HG02623 (cell line): Measurements from ENCODE around the gene PTPRU.

Experiments
- ATAC-seq: cut with Tn5 transposase; IDR thresholded peaks from one replicate; pipeline ENCODE4 v1.9.1; 2021; ENCODE audit warnings: moderate library complexity; ENCODE audit not compliant: unreplicated experiment

The PTPRU gene

DNA sequence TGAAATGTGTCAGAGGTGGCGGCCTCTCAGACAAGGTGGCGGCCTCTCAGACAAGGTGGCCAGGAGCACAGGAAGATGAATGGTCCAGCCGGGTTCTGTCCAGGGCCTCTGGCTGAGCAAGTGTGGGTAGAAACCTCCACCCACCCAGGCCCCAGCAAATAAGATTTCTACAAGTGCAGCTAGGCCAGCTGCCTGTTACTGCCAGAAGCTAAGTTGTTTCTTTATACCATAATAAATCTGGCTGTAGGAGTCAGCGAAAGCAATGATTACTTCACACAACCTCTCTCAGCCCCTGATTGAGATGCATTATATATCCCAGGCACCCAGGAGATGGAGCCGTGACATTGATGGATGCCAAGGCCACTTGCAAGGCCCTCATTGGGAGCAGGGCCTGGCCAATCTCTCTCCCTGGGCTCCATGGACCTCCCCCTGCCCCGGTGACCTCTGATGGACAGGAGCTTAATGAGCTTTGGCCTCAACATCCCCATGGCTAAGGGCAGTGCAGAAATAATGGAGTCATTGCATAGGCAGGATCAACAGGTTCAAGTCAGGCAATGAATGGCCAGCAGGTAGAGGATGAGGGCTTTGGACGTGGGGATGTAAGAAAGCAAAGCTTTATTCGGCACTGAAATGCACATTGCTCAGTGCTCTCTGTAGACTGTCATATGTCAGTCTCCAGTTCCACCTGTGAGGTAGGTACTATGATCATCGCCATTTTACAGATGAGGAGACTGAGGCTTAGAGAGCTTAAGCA, 92.9 kb downstream of the PTPRU start:
- ATAC-seq: no peak

DNA sequence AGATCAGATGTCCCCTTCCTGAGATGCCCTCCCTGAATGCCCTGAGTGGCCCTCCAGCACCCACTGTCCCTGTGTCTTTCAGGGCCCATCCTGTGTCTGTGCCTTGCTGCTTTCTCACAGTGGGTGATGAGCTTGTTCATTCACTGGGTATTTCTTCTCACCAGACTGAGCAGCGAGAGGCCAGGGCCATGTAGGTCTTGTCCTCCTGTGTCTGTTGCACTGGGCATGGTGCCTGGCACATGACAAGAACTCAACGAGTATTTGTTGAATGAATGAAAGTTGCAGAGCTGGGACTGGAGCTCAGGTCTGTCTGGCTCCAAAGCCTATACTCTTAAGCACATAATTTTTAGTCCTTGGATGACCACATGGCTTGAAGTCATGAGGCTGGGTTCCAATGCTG, 93.8 kb downstream of the PTPRU start:
- ATAC-seq: no peak

DNA sequence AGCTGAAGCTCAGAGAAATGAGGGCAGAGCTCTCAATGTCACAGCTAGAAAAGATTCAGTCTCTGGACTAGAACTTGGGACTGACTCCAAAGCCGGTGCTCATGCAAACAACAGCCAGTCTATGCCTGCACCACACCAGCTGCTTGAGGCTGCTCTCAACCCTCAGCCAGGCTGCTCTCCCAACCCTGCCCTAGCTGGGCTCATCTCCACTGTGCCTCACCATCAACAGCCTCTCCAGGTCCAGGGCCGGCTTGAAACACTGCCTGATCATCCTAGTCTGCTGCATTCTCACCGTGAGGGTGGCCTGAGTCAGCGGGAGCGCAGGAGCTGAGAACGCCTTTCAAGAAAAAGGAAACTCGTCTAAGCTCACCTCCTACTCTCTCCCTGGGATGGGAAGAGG, 94.5 kb downstream of the PTPRU start:
- ATAC-seq: no peak

GRCh38 chr1:29331309-29331708, 95.0 kb downstream of the PTPRU start:
- ATAC-seq: no peak

DNA sequence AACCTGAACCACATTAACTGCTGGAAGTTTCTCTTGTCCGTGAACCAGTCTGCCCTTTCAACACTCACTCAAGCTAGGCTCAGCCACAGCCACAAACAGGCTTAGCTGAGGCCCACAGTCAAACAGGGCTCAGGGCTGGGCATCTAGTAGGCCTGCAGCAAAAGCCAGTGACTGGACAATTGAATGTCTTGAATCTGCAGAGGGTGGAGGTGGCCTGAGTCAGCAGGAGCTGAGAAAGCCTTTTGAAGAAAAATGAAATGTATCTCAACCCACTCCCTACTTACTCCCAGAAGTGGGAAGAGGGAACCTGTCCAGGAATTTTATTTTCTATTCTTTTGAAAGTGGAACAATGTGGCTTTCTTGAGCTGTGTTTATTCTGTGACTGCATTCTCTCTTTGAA, 95.4 kb downstream of the PTPRU start:
- no peak for ATAC-seq

GRCh38 chr1:29332204-29332603, 95.9 kb downstream of the PTPRU start:
- ATAC-seq: no peak

- no peak for ATAC-seq
These were observed 96.7 kb downstream of the PTPRU start for GRCh38 chr1:29333008-29333407.

DNA sequence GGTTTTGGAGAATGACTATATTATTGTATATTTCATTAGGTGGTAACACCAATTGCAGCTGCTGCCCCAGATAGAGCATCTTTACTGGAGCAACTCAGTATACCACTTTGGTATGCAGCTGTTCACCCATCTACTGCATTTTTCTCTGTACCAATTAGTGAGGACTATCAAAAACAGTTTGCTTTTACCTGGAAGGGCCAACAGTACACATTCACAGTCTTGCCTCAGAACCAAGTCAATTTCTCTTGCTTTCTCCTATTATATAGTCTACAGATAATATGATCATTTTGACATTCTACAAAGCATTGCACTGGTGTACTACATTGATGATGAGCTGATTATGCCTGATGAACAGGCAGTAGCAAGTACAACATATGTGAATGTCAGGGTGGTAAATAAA, 99.3 kb downstream of the PTPRU start:
- no peak for ATAC-seq

- no peak for ATAC-seq
These were observed 102.7 kb downstream of the PTPRU start for GRCh38 chr1:29338908-29339575.

- no peak for ATAC-seq
These were observed 105.6 kb downstream of the PTPRU start for GRCh38 chr1:29341936-29342335.

- no peak for ATAC-seq
These were observed 106.0 kb downstream of the PTPRU start for GRCh38 chr1:29342351-29342750.

- no peak for ATAC-seq
These were observed 106.7 kb downstream of the PTPRU start for GRCh38 chr1:29342983-29343382.

DNA sequence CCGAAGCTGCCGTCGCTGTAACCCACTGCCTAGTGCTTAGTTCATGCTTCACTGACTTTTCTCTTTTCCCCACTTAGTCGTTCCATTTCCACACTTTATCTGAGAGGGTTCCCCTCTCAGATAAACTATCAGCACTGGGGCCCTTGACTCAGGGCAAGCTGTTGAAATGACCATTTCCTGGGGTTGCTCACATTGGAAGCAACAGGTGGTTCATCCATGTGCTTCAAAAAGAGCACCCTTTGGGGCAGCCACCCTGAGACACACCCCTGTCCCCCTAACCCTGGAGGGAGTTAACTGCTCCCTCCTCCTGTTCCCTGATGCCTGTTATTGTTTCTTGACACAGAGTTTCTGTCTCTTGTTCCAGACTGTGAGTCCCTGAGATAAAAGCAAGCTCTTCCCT, 107.2 kb downstream of the PTPRU start:
- no peak for ATAC-seq

GRCh38 chr1:29343908-29344307, 107.6 kb downstream of the PTPRU start:
- ATAC-seq: no peak

DNA sequence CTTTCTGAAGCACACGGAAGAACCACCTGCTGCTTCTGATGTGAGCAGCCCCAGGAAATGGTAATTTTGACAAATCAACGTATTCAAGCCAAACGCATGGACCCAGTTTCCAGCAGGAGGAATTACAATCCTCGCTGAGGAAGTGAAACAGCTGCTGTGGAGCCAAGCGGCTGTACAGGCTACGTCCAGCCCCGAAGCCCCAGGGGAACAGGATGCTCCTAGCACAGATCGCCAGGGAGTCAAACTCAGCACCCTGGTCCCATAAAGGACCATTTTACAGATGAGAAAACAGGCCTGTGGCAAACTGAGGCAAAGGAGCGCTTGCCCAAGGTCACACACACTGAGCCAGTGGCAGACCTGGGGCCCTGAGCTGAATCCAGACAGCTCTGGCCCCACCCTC, 108.0 kb downstream of the PTPRU start:
- ATAC-seq: no peak

GRCh38 chr1:29346576-29346975, 110.3 kb downstream of the PTPRU start:
- ATAC-seq: no peak

DNA sequence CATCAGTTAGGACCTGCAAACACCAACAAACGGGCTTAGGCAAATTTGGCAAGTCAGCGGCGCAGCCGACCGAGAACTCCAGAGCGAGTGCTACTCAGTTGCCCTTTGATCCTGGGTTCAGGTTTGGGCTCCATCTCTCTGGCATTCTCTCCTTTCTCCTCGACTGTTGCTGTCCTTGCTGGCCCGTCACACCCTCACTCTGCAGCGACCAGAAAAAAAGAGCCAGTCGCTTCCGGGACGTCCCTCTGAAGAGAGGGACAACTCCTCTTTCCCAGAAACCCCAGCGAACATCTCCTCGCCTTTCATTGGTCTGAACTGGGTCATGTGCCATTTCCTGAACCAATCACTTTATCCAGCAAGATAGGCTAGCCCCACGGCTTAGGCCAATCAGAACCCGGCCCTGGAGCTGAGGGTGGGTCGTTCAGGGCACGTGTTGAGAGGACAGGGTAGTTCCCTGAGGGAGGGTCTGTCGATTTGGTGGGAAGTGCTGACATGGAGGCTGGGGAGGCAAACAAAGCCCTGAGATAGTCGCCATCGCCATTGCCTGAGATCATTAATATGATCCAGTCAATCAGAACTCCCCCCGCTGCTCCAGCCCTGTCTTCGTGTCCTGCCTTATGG, 113.7 kb downstream of the PTPRU start:
- no peak for ATAC-seq

- ATAC-seq: no peak
These were observed 116.5 kb downstream of the PTPRU start for GRCh38 chr1:29352719-29353420.

DNA sequence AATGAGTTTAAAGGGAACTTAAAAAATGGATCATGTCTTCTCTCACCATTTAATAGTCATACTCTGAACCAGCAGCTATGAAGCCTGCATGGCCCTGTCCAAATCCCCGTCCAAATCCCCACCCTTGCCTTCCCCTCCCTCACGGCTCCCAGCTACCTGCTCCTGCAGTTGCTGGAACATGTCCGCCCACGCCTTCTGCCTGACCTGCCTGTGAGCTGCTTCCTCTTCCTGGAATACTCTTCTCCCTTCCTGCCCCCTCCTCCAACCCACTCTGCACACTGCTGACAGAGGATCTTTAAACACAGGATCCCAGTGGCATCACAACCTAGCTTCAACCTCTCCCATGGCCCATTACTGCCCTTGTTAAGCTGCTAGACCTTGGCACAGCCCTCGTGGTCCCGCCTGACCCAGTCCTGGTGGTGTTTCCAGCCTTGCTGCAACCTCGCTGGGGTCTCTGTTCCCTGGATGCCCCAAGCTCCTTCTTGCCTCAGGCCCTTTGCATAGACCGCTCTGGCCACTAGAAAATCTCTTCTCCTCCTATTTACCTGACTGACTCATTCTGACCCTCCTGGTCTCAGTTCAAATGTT, 118.3 kb downstream of the PTPRU start:
- no peak for ATAC-seq

DNA sequence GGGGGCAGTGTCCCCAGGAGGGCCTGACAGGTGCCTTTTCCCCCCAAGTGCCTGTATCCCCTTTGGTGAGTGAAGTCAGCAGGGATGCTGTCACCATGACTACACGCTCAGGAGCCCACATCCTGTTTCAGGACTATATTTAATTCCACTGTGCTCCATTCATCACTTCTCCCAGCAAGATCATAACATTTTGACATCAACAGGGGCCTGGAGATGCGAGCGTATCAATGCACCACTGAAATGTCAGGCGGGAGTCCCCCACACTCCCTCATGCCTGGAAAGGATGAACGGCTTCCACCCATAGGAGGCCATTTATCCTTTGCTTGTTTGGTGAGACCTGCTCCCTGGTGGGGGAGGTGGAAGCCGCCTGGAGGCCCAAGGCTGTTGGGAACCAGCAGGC, 119.1 kb downstream of the PTPRU start:
- ATAC-seq: no peak

- ATAC-seq: no peak
These were observed 120.3 kb downstream of the PTPRU start for GRCh38 chr1:29356663-29357062.
